ENCODE measurements around the gene NAV2. TPM values are rescaled to one million over a fixed set of nuclear protein-coding genes. Genes with fewer than 3 reads are reported as not detected.

Gene NAV2
- total RNA-seq, 1 experiment from 2014 or later = 2.1 TPM

DNA sequence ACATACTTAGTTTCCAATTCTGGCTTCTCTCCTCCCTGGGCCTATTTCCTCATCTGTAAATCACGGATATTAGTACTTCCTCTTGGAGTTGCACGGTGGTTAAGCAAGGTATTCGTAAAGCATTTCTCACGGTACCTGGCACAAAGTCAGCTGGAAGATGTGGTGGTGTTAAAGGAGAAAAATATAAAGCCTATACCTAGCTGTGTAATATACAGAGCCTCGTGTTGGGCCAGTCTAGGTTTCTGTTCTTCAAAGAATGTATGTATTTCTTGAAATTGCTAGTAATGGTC, 400.5 kb downstream of the NAV2 start:
- Histone ChIP-seq H4K20me1 (ENCODE audit: insufficient read depth) (no peaks in the 10 kb centered on the region), H3K9ac (ENCODE audit: low read length) (peak overlapping the region; percentile 46; the same call in 1 of the 2 replicates), H3K4me3 (replicated peaks in 1 of 2; ENCODE audit: low read depth in 1 of 2, low read length in 2 of 2) (no peak overlapping the region; a peak in 1 of 4 replicates), H3K27me3 (ENCODE audit: insufficient read depth, low read length) (no peaks in the 10 kb centered on the region), H2AFZ (ENCODE audit: low read depth, low read length, poor library complexity, severe bottlenecking) (peak overlapping the region; percentile 11), H3K36me3 (ENCODE audit: control insufficient read depth in 1 of 2, insufficient read depth in 2 of 2, low read length in 2 of 2) (no peaks in the 10 kb centered on the region), H3K9me3 (ENCODE audit: control insufficient read depth in 1 of 2, insufficient read depth in 1 of 2, low read depth in 1 of 2, low read length in 2 of 2) (no peaks in the 10 kb centered on the region), H3K9me2 (ENCODE audit: insufficient read depth) (no peaks in the 10 kb centered on the region), H3K4me2 (ENCODE audit: low read length) (peak overlapping the region; percentile 73), H3K27ac (ENCODE audit: low read depth, low read length) (peak overlapping the region; percentile 39), H3K4me1 (ENCODE audit: control insufficient read depth in 1 of 2, insufficient read depth in 2 of 2, low read length in 2 of 2) (peaks cover 14 to 27% of the 10 kb centered on the region in 2 experiments), H3K79me2 (ENCODE audit: insufficient read depth, low read length) (no peaks in the 10 kb centered on the region)
- RAD21 ChIA-PET (ENCODE audit: low non-redundant PET in 1 of 2, low total read pairs in 2 of 2, uncharacterized antibody in 2 of 2, unreplicated experiment in 2 of 2) = interaction anchor here in 1 of 2 experiments (1.4 kb wide), 1 partner anchor 161 kb away, joined by 4 read pairs; no protein-coding TSS in a partner anchor
- DNase-seq (ENCODE audit: low read depth, low spot score) = no peak
- BruUV-seq (replicated peaks) = no TSS peak
- ATAC-seq = no peak
- TF ChIP-seq SRF (IDR thresholded peaks at IDR 0.05; ENCODE audit: low read depth) (no peak), EZH2 (IDR thresholded peaks at IDR 0.05) (no peak), JUND (IDR thresholded peaks at IDR 0.05) (no peak), POLR2AphosphoS5 (IDR thresholded peaks at IDR 0.05; ENCODE audit: low read depth, low read length) (no peak), SP1 (IDR thresholded peaks at IDR 0.05; ENCODE audit: low read depth) (no peak), ELF1 (IDR thresholded peaks at IDR 0.05; ENCODE audit: borderline replicate concordance, low read depth) (no peak), SIN3A (IDR thresholded peaks at IDR 0.05; ENCODE audit: low read depth) (no peak), EZH2phosphoT487 (IDR thresholded peaks at IDR 0.05; ENCODE audit: borderline replicate concordance) (no peak), POLR2A (IDR thresholded peaks at IDR 0.05; ENCODE audit: borderline replicate concordance, extremely low read depth, insufficient read depth, insufficient read length) (no peak), FOSL1 (IDR thresholded peaks at IDR 0.05; ENCODE audit: low read depth) (no peak), RAD21 (IDR thresholded peaks at IDR 0.05; ENCODE audit: low read depth) (no peak), ZNF274 (IDR thresholded peaks at IDR 0.05; ENCODE audit: low read depth, low read length) (no peak), YY1 (IDR thresholded peaks at IDR 0.05; ENCODE audit: extremely low read depth, insufficient replicate concordance, low read depth, low read length) (no peak), ZFX (IDR thresholded peaks at IDR 0.05) (no peak), CBX3 (IDR thresholded peaks at IDR 0.05; ENCODE audit: low read depth) (no peak), CTCF (IDR thresholded peaks at IDR 0.05 in 2 of 3, conservative IDR thresholded peaks at IDR 0.05 in 1 of 3; ENCODE audit: borderline replicate concordance in 1 of 3, insufficient read depth in 1 of 3, low read depth in 2 of 3, low read length in 2 of 3) (no peak)
- TF ChIP-seq, protein P1, sequence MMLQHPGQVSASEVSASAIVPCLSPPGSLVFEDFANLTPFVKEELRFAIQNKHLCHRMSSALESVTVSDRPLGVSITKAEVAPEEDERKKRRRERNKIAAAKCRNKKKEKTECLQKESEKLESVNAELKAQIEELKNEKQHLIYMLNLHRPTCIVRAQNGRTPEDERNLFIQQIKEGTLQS (IDR thresholded peaks at IDR 0.05) = no peak
- TF ChIP-seq, protein P2, sequence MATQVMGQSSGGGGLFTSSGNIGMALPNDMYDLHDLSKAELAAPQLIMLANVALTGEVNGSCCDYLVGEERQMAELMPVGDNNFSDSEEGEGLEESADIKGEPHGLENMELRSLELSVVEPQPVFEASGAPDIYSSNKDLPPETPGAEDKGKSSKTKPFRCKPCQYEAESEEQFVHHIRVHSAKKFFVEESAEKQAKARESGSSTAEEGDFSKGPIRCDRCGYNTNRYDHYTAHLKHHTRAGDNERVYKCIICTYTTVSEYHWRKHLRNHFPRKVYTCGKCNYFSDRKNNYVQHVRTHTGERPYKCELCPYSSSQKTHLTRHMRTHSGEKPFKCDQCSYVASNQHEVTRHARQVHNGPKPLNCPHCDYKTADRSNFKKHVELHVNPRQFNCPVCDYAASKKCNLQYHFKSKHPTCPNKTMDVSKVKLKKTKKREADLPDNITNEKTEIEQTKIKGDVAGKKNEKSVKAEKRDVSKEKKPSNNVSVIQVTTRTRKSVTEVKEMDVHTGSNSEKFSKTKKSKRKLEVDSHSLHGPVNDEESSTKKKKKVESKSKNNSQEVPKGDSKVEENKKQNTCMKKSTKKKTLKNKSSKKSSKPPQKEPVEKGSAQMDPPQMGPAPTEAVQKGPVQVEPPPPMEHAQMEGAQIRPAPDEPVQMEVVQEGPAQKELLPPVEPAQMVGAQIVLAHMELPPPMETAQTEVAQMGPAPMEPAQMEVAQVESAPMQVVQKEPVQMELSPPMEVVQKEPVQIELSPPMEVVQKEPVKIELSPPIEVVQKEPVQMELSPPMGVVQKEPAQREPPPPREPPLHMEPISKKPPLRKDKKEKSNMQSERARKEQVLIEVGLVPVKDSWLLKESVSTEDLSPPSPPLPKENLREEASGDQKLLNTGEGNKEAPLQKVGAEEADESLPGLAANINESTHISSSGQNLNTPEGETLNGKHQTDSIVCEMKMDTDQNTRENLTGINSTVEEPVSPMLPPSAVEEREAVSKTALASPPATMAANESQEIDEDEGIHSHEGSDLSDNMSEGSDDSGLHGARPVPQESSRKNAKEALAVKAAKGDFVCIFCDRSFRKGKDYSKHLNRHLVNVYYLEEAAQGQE (IDR thresholded peaks at IDR 0.05; ENCODE audit: low read depth) = no peak
- TF ChIP-seq, protein P3, sequence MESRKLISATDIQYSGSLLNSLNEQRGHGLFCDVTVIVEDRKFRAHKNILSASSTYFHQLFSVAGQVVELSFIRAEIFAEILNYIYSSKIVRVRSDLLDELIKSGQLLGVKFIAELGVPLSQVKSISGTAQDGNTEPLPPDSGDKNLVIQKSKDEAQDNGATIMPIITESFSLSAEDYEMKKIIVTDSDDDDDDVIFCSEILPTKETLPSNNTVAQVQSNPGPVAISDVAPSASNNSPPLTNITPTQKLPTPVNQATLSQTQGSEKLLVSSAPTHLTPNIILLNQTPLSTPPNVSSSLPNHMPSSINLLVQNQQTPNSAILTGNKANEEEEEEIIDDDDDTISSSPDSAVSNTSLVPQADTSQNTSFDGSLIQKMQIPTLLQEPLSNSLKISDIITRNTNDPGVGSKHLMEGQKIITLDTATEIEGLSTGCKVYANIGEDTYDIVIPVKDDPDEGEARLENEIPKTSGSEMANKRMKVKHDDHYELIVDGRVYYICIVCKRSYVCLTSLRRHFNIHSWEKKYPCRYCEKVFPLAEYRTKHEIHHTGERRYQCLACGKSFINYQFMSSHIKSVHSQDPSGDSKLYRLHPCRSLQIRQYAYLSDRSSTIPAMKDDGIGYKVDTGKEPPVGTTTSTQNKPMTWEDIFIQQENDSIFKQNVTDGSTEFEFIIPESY (IDR thresholded peaks at IDR 0.05; ENCODE audit: extremely low read depth, insufficient replicate concordance, low read length) = no peak
- intact Hi-C loops (cut with micrococcal nuclease) = loop anchor here (5.0 to 10.0 kb wide), 2 partner anchors 176 to 1038 kb away; no protein-coding TSS in a partner anchor
- POLR2A ChIA-PET = no interaction called here
- CTCF ChIA-PET = interaction anchor here (0.7 to 1.8 kb wide), 7 partner anchors 12 to 1042 kb away, joined by 3 to 17 read pairs (median 4); no protein-coding TSS in a partner anchor

Measured in HCT116 (cell line).